Right renal cortex interstitium (tissue), 3 donors: ENCODE results near the gene PIP5KL1. TPM values are rescaled to one million over a fixed set of nuclear protein-coding genes. Genes with fewer than 3 reads are reported as not detected.

ENCODE experiments used
- DNase-seq, 3 donors: peaks; one replicate each; pipeline ENCODE4 v3.0.0-alpha.2; 2013; ENCODE audit warnings: low read depth in 3 of 3, low spot score in 2 of 3
- polyA plus RNA-seq, 3 donors: library from polyadenylated mRNA; unstranded; fragments of 120-200 nt; gene quantifications; one replicate each; pipeline ENCODE4 v1.2.1, GENCODE V29; 2013; ENCODE audit not compliant: insufficient read length in 3 of 3

The PIP5KL1 gene
- polyA plus RNA-seq, 3 donors = 1.1 to 1.6 (median 1.1) TPM

DNA sequence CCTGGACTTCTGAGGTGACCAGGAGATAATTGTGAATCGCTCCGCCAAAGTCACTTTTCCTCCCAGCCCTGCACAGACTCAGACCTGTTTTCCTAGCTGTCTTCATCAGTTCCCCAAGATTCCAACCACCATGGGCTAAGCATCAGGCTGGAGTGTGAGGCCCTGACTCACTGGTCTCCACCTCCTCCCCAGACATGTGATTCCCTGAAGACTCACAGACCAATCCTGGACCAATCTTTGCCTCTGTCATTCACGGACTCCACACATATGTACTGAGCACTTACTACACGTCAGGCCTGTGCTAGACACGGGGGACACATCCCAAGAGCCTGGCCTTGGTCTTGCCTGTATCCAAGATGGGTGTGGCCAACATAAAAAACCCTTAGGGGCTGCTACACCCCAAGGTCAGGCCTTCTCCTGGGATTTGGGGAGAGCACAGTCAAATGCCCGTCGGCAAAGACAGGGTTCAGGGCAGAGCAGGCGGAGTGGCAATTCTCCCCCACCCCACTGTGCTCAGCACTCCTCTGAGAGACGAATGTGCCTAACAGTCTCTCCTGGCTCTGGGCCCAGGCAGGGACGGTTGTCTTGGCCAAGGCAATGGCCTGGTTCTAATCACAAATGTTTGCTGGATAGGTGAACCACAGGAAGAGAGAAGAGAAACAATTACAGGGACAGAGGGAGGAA is 38.3 kb upstream of the PIP5KL1 start:
- no peak for DNase-seq

- DNase-seq = no peak
Measured at GRCh38 chr9:127968042-127968441, 37.5 kb upstream of the PIP5KL1 start.

DNA sequence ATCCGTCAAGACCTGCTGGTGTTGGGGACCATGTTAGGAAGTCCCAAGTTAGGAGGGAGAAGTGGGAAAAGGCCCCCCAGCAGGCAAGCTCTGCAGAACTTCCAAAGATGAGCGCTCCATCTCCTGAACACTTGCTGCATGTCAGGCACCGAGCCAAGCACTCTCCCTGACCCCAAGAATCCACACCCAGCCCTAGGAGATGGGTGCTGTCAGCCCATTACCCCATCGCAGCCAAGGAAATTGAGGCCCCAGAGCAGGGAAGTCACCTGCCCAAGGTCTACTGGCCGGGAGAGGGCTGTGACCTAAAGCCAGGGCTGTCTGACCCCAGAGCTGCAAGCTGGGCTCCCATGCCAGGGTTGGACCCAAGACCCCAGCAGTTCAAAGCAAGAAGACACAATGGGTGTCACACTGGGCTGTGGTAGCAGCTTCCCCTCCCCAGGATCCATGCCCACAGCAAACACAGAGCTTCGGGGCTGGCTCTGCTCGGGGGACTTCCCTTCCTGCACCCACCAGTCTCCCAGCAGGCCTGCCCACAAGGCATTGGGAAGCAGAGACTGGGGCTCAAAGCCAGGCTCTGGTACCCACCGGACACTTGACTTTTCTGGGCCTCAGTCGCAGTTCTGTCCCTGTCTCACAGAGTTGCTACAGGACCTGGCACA is 36.7 kb upstream of the PIP5KL1 start:
- DNase-seq = no peak

DNA sequence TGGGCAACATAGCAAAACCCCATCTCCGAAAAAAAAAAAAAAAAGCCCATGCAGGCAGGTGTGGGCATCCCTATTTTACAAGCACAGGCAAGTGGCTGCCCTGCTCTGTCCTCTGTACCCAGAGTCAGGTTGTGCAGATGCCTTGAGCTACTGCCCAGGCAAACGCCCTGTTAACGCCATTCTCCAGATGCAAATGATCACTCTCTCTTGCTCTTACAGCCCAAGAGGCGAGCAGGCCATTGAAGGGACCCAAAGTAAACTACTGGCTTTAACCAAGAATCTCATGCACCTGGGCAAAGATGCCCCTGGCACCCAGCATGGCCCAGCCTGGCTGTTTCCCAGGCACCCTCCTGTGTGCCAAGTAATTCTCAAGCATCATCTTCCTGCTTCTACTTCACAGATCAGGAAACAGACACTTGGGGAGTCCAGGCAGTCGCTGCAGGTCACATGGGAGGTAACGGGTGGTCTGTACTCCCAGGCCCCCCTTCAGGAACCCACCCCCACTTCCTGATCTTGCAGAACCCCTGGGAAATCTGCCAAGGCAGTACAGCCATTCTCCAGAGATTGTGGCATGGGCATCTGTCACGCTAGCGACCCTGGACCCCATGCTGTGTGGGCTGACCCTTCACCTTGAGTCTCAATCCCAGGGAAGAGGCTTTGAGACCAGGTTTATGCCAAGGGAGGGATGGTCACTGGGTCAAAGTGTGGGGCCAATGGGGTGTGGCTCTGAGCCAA is 36.0 kb upstream of the PIP5KL1 start:
- no peak for DNase-seq

GRCh38 chr9:127965953-127966352 is 35.4 kb upstream of the PIP5KL1 start:
- DNase-seq = no peak

- no peak for DNase-seq
Measured at GRCh38 chr9:127963359-127964064, 32.9 kb upstream of the PIP5KL1 start.

DNA sequence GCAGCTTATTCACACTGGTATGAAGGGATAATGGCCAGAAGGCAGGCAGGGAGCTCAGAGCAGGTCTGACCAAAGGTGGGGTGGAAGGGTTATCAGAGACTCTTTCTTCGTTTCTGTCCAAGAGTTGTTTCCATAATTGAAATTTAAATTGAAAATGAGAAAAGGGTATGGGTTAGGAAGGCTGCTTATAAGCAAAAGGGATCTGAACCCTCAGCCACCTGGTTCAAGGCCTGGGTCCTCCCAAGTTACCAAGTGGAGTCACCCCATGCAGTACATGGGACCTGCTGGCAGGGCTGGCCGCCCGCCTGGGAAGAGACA is 32.4 kb upstream of the PIP5KL1 start:
- DNase-seq = no peak

- DNase-seq = no peak
Measured at GRCh38 chr9:127962278-127962677, 31.7 kb upstream of the PIP5KL1 start.

GRCh38 chr9:127961613-127962155 is 31.1 kb upstream of the PIP5KL1 start:
- DNase-seq = no peak

- no peak for DNase-seq
Measured at GRCh38 chr9:127961155-127961490, 30.5 kb upstream of the PIP5KL1 start.

GRCh38 chr9:127960410-127961154 is 30.0 kb upstream of the PIP5KL1 start:
- DNase-seq = no peak

DNA sequence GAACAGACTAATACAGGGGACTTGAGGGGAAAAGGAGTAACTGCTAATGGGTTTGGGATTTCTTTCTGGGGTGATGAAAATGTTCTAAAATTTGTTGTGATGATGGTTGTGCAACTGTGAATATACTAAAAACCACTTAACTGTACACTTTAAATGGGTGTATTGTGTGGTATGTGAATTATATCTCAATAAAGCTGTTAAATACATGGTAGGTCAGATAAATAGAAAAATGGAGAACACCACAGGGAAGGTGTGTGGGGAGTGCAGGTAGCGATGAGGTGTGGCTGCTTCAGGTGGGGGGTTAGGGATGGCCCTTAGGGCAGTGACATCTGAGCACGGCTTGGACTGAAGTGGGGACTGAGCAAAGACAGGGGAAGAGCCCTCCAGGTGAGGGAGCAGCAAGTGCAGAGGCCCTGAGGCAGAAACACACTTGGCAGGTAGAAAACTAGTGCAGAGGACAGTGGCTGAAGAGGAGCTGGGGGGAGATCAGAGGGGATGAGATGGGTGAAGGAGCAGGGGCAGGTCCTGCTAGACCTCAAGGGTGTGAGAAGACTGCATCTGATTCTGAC is 29.3 kb upstream of the PIP5KL1 start:
- DNase-seq = no peak

GRCh38 chr9:127959398-127959797 is 28.8 kb upstream of the PIP5KL1 start:
- no peak for DNase-seq

DNA sequence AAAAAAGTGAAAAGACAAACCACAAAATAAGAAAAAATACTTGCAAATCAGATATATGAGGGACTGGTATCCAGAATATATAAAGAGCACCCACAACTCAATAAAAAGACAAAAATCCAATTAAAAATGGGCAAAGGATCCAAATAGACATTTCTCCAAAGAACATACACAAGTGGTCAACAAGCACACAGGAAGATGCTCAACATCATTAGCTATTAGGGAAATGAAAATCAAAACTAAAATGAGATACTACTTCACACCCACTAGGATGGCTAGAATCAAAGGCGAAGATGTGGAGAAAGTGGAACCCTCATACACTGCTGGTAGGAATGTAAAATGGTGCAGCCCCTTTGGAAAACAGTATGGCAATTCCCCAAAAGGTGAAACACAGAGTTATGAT is 28.2 kb upstream of the PIP5KL1 start:
- DNase-seq = no peak

GRCh38 chr9:127955294-127956015 is 24.9 kb upstream of the PIP5KL1 start:
- DNase-seq = no peak

DNA sequence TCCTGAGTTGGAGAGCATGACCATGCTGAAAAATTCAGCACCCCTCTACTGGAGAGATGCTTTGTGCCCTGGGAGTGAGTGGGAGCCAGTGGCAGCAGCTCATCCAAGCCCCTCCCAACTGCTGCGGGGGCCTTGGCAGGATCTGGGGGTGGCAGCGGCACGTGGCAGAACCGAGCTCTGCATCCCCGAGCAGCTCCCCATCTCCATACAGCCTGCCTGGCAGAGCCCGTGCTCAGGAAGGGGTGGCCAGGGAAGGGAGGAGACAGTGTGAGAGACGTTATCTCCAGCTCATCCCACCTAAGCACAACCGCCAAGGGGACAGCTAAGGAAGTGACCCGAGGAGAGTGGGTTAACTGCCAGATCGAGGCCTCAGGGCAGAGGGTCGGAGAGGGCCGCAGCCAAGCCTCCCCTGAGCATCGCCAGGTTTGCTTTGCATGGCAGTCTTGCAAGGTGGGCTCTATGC is 24.3 kb upstream of the PIP5KL1 start:
- DNase-seq = no peak

- DNase-seq = no peak
Measured at GRCh38 chr9:127953768-127954505, 23.4 kb upstream of the PIP5KL1 start.

DNA sequence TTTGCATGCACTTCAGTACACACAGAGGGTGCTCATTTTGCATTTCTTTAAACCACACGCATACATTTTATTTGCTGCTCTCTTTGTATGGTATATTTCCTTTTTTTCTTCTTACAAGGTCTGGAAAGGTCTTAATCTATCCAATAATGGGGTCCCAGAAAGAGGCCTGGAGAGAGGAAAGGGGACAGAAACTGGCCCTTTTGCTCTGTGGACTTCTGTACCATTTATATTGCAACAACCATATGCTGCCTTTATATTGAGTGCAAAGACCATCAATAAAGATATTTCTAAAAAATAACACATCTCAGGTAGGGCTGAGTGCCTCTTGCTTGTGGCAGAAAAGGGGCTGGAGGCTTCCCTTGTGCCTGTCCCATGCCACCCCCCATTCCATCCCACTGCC is 22.6 kb upstream of the PIP5KL1 start:
- DNase-seq = no peak
